H9 (cell line): Measurements from ENCODE around the gene DEPDC1B. TPM values are rescaled to one million over a fixed set of nuclear protein-coding genes. Genes with fewer than 3 reads are reported as not detected.

ENCODE experiments used
- DNase-seq: peaks from one replicate; pipeline ENCODE4 v3.0.0-alpha.2; 2017
- H2AFZ ChIP-seq: one replicate; pipeline ENCODE4 v1.6.1; 2013; ENCODE audit warnings: mild to moderate bottlenecking, low read length, control low read depth, moderate library complexity
- H2AK5ac ChIP-seq: 2 replicates; pipeline ENCODE4 v1.6.1; 2013; ENCODE audit warnings: low read length, control low read depth, mixed read lengths; ENCODE audit not compliant: insufficient read length
- H2BK120ac ChIP-seq: one replicate; pipeline ENCODE4 v1.6.1; 2013; ENCODE audit warnings: low read depth, mild to moderate bottlenecking, low read length, control low read depth, inconsistent platforms; ENCODE audit not compliant: poor library complexity, severe bottlenecking
- H2BK12ac ChIP-seq: 2 replicates; pipeline ENCODE4 v1.6.1; 2013; ENCODE audit warnings: low read length, control low read depth, mixed read lengths, low read depth; ENCODE audit not compliant: insufficient read length
- H2BK15ac ChIP-seq: 2 replicates; pipeline ENCODE4 v1.6.1; 2013; ENCODE audit warnings: low read depth, low read length, control low read depth
- H2BK20ac ChIP-seq: one replicate; pipeline ENCODE4 v1.6.1; 2013; ENCODE audit warnings: low read depth, mild to moderate bottlenecking, low read length, control low read depth, inconsistent platforms; ENCODE audit not compliant: poor library complexity, severe bottlenecking
- H2BK5ac ChIP-seq: 2 replicates; pipeline ENCODE4 v1.6.1; 2013; ENCODE audit warnings: low read length, control low read depth, mixed read lengths; ENCODE audit not compliant: insufficient read length
- H3K14ac ChIP-seq: 2 replicates; pipeline ENCODE4 v1.6.1; 2013; ENCODE audit warnings: low read length, control low read depth; ENCODE audit not compliant: insufficient read depth
- H3K18ac ChIP-seq: 2 replicates; pipeline ENCODE4 v1.6.1; 2013; ENCODE audit warnings: low read depth, mild to moderate bottlenecking, mixed read lengths, low read length, control low read depth; ENCODE audit not compliant: insufficient read length
- H3K23ac ChIP-seq: 2 replicates; pipeline ENCODE4 v1.6.1; 2013; ENCODE audit warnings: low read length, control low read depth, mixed read lengths, low read depth; ENCODE audit not compliant: insufficient read length
- H3K23me2 ChIP-seq: 2 replicates; pipeline ENCODE4 v1.6.1; 2013; ENCODE audit warnings: low read depth, mild to moderate bottlenecking, mixed read lengths, low read length, control low read depth; ENCODE audit not compliant: insufficient read length, poor library complexity, severe bottlenecking
- H3K27ac ChIP-seq: 2 replicates; pipeline ENCODE4 v1.5.1; 2013; ENCODE audit warnings: low read length, control low read depth, mixed read lengths, low read depth; ENCODE audit not compliant: insufficient read length
- H3K27me3 ChIP-seq: 2 replicates; pipeline ENCODE4 v1.6.1; 2013; ENCODE audit warnings: low read length, control low read depth, inconsistent platforms; ENCODE audit not compliant: insufficient read depth
- H3K4ac ChIP-seq: 2 replicates; pipeline ENCODE4 v1.6.1; 2013; ENCODE audit warnings: low read depth, mild to moderate bottlenecking, control low read depth, inconsistent platforms, low read length, moderate library complexity
- H3K4me1 ChIP-seq: 2 replicates; pipeline ENCODE4 v1.6.1; 2013; ENCODE audit warnings: low read length, control low read depth, inconsistent platforms; ENCODE audit not compliant: insufficient read depth
- H3K4me2 ChIP-seq: 2 replicates; pipeline ENCODE4 v1.6.1; 2013; ENCODE audit warnings: low read length, control low read depth, mixed read lengths; ENCODE audit not compliant: insufficient read length, insufficient read depth
- H3K56ac ChIP-seq: 2 replicates; pipeline ENCODE4 v1.6.1; 2013; ENCODE audit warnings: low read depth, mild to moderate bottlenecking, mixed read lengths, low read length, control low read depth; ENCODE audit not compliant: insufficient read length
- H3K79me1 ChIP-seq: 2 replicates; pipeline ENCODE4 v1.6.1; 2013; ENCODE audit warnings: low read depth, mild to moderate bottlenecking, moderate library complexity, low read length, control low read depth, inconsistent platforms; ENCODE audit not compliant: insufficient read depth, poor library complexity, severe bottlenecking
- H3K79me2 ChIP-seq: 2 replicates; pipeline ENCODE4 v1.6.1; 2013; ENCODE audit warnings: low read length, control low read depth, inconsistent platforms; ENCODE audit not compliant: insufficient read depth
- H3K9ac ChIP-seq: 2 replicates; pipeline ENCODE4 v1.6.1; 2013; ENCODE audit warnings: low read length, control low read depth, mixed read lengths; ENCODE audit not compliant: insufficient read length; ENCODE audit errors: extremely low read depth
- H3K9me3 ChIP-seq: one replicate; pipeline ENCODE4 v1.6.1; 2013; ENCODE audit warnings: low read depth, low read length, inconsistent platforms; ENCODE audit not compliant: control insufficient read depth
- H3T11ph ChIP-seq: one replicate; pipeline ENCODE4 v1.6.1; 2013; ENCODE audit warnings: mild to moderate bottlenecking, low read length, control low read depth, inconsistent platforms
- H4K20me1 ChIP-seq: one replicate; pipeline ENCODE4 v1.6.1; 2013; ENCODE audit not compliant: control insufficient read depth, insufficient read length, insufficient read depth
- H4K5ac ChIP-seq: 2 replicates; pipeline ENCODE4 v1.6.1; 2013; ENCODE audit warnings: low read depth, mild to moderate bottlenecking, mixed read lengths, low read length, control low read depth; ENCODE audit not compliant: insufficient read length
- H4K8ac ChIP-seq: replicated peaks from 2 replicates; pipeline ENCODE4 v1.6.1; 2013; ENCODE audit warnings: low read length, control low read depth, mixed read lengths, low read depth; ENCODE audit not compliant: insufficient read length
- H4K91ac ChIP-seq: 2 replicates; pipeline ENCODE4 v1.6.1; 2013; ENCODE audit warnings: low read depth, mild to moderate bottlenecking, moderate library complexity, mixed read lengths, low read length, control low read depth; ENCODE audit not compliant: insufficient read length
- H3K27ac Mint-ChIP-seq, 3 experiments: 2 replicates in 2 of 3; 3 replicates in 1 of 3; pipeline ENCODE4 v1.8.0; 2020 to 2021; ENCODE audit warnings: mixed read lengths in 3 of 3, mild to moderate bottlenecking in 1 of 3, moderate library complexity in 1 of 3
- H3K27me3 Mint-ChIP-seq: 2 replicates; pipeline ENCODE4 v1.8.0; 2021; ENCODE audit warnings: low read depth, mild to moderate bottlenecking, moderate library complexity, mixed read lengths
- H3K36me3 Mint-ChIP-seq, 3 experiments: 2 replicates in 2 of 3; 3 replicates in 1 of 3; pipeline ENCODE4 v1.8.0; 2020 to 2021; ENCODE audit warnings: low read depth in 3 of 3, mixed read lengths in 3 of 3; ENCODE audit not compliant: insufficient read depth in 1 of 3
- H3K4me1 Mint-ChIP-seq, 2 experiments: 2 replicates each; pipeline ENCODE4 v1.8.0; 2020; ENCODE audit warnings: mixed read lengths in 2 of 2
- H3K4me3 Mint-ChIP-seq, 2 experiments: 2 replicates in 1 of 2; 3 replicates in 1 of 2; pipeline ENCODE4 v1.8.0; 2020 to 2021; ENCODE audit warnings: mild to moderate bottlenecking in 2 of 2, mixed read lengths in 2 of 2, moderate library complexity in 1 of 2
- H3K9me3 Mint-ChIP-seq, 2 experiments: 2 replicates in 1 of 2; 3 replicates in 1 of 2; pipeline ENCODE4 v1.8.0; 2020; ENCODE audit warnings: mild to moderate bottlenecking in 2 of 2, mixed read lengths in 2 of 2, moderate library complexity in 1 of 2
- CTCF ChIP-seq: fragments of 200-600 bp; sonication (generic); conservative IDR thresholded peaks from 3 replicates; pipeline ENCODE4 v1.8.0; 2021; ENCODE audit warnings: antibody characterized with exemption, mild to moderate bottlenecking
- WGBS: extraction: QIAGEN DNeasy Blood & Tissue Kit; methylation state at CpG from one replicate; pipeline ENCODE4 v1.1.7; 2013; ENCODE audit warnings: missing lambda C conversion rate, low lambda C conversion rate, mixed read lengths; ENCODE audit not compliant: insufficient read length; ENCODE audit errors: extremely low coverage; 5-methylcytosine and 5-hydroxymethylcytosine counted together
- total RNA-seq: library from RNA; stranded (reverse); gene quantifications from 2 replicates; pipeline ENCODE4 v1.2.1, GENCODE V29; 2021

DEPDC1B gene
- total RNA-seq, 1 experiment from 2014 or later, result 49.0 TPM

- peaks cover 5% of the 10 kb centered on the region for H3K79me1 ChIP-seq
- no peak overlapping the region for H2AFZ ChIP-seq
- no peaks in the 10 kb centered on the region for H3K23me2 ChIP-seq
- H3K27ac ChIP-seq, result no peak overlapping the region
- no peak overlapping the region for H4K91ac ChIP-seq
- no peak overlapping the region for H2BK120ac ChIP-seq
- H3K27me3 ChIP-seq, result no peaks in the 10 kb centered on the region
- H3K14ac ChIP-seq, result no peak overlapping the region
- H3K4me3 Mint-ChIP-seq, result no peak overlapping the region
- no peaks in the 10 kb centered on the region; the same call in 1 of the 2 replicates for H3K79me2 ChIP-seq
- no peak overlapping the region for H3K4ac ChIP-seq
- no peak overlapping the region for H2AK5ac ChIP-seq
- H4K20me1 ChIP-seq, result no peaks in the 10 kb centered on the region
- no peak overlapping the region for H2BK15ac ChIP-seq
- no peaks in the 10 kb centered on the region for H3K4me1 Mint-ChIP-seq
- no peaks in the 10 kb centered on the region for H3K27me3 Mint-ChIP-seq
- no peak overlapping the region for H3K56ac ChIP-seq
- H3K4me1 ChIP-seq, result no peaks in the 10 kb centered on the region
- H3K27ac Mint-ChIP-seq, result no peak overlapping the region
- H3T11ph ChIP-seq, result no peak overlapping the region
- no peak overlapping the region for H4K8ac ChIP-seq
- H3K9me3 ChIP-seq, result no peaks in the 10 kb centered on the region
- WGBS, result no CpG with 5 or more reads among the region's 4 CpGs
- no peak overlapping the region for H2BK12ac ChIP-seq
- no peak overlapping the region for H3K9ac ChIP-seq
- DNase-seq, result no peak
- H3K36me3 Mint-ChIP-seq, result peaks cover 18 to 49% (median 49%) of the 10 kb centered on the region in 3 experiments; a peak in 6 of 7 replicates
- H4K5ac ChIP-seq, result no peak overlapping the region
- no peaks in the 10 kb centered on the region for H3K9me3 Mint-ChIP-seq
- no peak overlapping the region for H3K23ac ChIP-seq
- no peak for TF ChIP-seq CTCF
- no peak overlapping the region for H3K4me2 ChIP-seq
- H2BK5ac ChIP-seq, result no peak overlapping the region
- no peak overlapping the region for H3K18ac ChIP-seq
- H2BK20ac ChIP-seq, result no peak overlapping the region
Measured at GRCh38 chr5:60636644-60637043, 63.3 kb downstream of the DEPDC1B start.
